ENCODE results near the gene SNX21.

DNA sequence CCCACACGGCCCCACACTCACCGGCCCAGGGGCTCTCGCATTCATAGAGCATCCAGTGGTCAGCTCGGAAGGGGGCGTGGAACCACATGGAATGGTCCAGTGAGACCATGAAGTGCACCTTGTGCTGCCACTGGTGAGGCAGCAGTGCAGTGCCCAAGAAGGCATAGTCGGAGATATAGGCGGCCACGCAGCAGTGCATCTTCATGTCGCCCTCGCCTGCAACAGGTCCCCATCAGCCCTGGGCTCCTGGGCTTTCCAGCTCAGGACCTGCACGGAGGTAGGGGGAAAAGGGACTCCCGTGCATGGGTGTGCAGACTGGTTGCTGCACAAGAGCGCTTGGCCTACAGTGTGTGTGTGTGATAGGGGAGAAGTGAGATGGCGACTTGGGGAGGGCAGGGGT is 9.9 kb downstream of the SNX21 start:
- TF ChIP-seq EZH2phosphoT487 (IDR thresholded peaks at IDR 0.05; ENCODE audit: borderline replicate concordance, low read length), result no peak
- TF ChIP-seq, protein P1, sequence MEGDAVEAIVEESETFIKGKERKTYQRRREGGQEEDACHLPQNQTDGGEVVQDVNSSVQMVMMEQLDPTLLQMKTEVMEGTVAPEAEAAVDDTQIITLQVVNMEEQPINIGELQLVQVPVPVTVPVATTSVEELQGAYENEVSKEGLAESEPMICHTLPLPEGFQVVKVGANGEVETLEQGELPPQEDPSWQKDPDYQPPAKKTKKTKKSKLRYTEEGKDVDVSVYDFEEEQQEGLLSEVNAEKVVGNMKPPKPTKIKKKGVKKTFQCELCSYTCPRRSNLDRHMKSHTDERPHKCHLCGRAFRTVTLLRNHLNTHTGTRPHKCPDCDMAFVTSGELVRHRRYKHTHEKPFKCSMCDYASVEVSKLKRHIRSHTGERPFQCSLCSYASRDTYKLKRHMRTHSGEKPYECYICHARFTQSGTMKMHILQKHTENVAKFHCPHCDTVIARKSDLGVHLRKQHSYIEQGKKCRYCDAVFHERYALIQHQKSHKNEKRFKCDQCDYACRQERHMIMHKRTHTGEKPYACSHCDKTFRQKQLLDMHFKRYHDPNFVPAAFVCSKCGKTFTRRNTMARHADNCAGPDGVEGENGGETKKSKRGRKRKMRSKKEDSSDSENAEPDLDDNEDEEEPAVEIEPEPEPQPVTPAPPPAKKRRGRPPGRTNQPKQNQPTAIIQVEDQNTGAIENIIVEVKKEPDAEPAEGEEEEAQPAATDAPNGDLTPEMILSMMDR (IDR thresholded peaks at IDR 0.05; ENCODE audit: low read depth, low read length, poor library complexity, severe bottlenecking), result no peak
